Ovary (tissue), 3 donors: ENCODE results near the gene ITFG1.

ENCODE experiments used
- EP300 ChIP-seq: sonication (generic); formaldehyde crosslinking; IDR thresholded peaks from one replicate; pipeline ENCODE4 v1.6.1; 2017; ENCODE audit warnings: antibody characterized with exemption
- TF ChIP-seq, protein P1 (sequence below), 3 donors: fragments of 450-650 bp in 2 of 3; fragments of 200-600 bp in 1 of 3; IDR thresholded peaks; one replicate each; pipeline versions ENCODE4 v1.5.1 to v1.8.0; 2016 to 2022; ENCODE audit warnings: antibody characterized with exemption in 3 of 3, mild to moderate bottlenecking in 1 of 3
- donor health status: DM: no; HTN: no; CAD: no.

DNA sequence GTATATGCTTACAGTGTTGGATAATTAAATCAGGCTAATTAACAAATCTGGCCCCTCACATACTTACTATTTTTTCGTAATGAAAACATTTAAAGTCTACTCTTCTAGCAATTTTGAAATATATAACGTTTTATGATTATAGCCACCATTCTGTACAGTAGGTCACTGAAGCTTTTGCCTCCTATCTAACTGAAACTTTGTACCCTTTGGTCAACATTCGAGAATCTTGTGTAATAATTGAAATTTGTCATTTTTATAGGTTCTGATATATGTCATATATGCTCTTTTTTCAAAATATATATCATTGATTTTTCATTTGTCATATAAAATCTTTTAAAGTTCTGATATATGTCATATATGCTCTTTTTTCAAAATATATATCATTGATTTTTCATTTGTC is 12.9 kb upstream of the ITFG1 start:
- TF ChIP-seq, protein P1, sequence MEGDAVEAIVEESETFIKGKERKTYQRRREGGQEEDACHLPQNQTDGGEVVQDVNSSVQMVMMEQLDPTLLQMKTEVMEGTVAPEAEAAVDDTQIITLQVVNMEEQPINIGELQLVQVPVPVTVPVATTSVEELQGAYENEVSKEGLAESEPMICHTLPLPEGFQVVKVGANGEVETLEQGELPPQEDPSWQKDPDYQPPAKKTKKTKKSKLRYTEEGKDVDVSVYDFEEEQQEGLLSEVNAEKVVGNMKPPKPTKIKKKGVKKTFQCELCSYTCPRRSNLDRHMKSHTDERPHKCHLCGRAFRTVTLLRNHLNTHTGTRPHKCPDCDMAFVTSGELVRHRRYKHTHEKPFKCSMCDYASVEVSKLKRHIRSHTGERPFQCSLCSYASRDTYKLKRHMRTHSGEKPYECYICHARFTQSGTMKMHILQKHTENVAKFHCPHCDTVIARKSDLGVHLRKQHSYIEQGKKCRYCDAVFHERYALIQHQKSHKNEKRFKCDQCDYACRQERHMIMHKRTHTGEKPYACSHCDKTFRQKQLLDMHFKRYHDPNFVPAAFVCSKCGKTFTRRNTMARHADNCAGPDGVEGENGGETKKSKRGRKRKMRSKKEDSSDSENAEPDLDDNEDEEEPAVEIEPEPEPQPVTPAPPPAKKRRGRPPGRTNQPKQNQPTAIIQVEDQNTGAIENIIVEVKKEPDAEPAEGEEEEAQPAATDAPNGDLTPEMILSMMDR (IDR thresholded peaks at IDR 0.05), result no peak
- no peak for TF ChIP-seq EP300
